ENCODE data around the gene CALN1. TPM values are rescaled to one million over a fixed set of nuclear protein-coding genes. Genes with fewer than 3 reads are reported as not detected.

Gene CALN1
- polyA plus RNA-seq, 3 donors: under 0.01 TPM; not detected in 2

DNA sequence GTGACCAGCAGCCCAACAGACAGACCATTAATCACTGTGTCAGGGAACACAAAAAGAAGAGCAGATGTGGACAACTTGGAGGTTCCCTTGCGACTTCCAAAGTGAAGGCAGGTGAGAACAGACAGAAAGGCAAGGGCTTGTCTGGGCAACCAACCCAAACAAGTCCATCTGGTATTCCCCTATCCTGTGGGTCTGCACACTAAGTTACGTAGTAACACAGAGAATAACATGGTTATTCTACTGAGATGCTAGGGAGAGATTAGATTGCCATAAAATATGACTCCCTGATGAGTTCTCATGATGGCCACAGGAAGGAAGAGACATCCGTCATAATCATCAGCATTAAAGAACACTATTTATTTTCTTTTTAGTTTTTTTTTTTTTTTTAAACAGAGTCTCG, 252.2 kb downstream of the CALN1 start:
- peaks cover 10 to 26% (median 18%) of the 10 kb centered on the region in 7 donors for H3K9me3 Mint-ChIP-seq
- no peak overlapping the region for H3K4me2 ChIP-seq (replicated peaks; ENCODE audit: extremely low read depth, low read length, poor library complexity, severe bottlenecking)
- no peaks in the 10 kb centered on the region for H3K27me3 ChIP-seq (ENCODE audit: control insufficient read depth in 2 of 2, insufficient read depth in 2 of 2, low read length in 2 of 2)
- H3K9ac ChIP-seq (ENCODE audit: insufficient read depth, low read length, poor library complexity, severe bottlenecking): no peak overlapping the region
- H2AFZ ChIP-seq (ENCODE audit: insufficient read depth, low read depth, low read length, poor library complexity, severe bottlenecking): no peak overlapping the region
- peaks cover 24 to 26% of the 10 kb centered on the region in 2 donors for H3K9me3 ChIP-seq (replicated peaks in 1 of 2; ENCODE audit: control insufficient read depth in 1 of 2, insufficient read depth in 1 of 2, low read length in 2 of 2)
- no peak for DNase-seq
- TF ChIP-seq, protein P1, sequence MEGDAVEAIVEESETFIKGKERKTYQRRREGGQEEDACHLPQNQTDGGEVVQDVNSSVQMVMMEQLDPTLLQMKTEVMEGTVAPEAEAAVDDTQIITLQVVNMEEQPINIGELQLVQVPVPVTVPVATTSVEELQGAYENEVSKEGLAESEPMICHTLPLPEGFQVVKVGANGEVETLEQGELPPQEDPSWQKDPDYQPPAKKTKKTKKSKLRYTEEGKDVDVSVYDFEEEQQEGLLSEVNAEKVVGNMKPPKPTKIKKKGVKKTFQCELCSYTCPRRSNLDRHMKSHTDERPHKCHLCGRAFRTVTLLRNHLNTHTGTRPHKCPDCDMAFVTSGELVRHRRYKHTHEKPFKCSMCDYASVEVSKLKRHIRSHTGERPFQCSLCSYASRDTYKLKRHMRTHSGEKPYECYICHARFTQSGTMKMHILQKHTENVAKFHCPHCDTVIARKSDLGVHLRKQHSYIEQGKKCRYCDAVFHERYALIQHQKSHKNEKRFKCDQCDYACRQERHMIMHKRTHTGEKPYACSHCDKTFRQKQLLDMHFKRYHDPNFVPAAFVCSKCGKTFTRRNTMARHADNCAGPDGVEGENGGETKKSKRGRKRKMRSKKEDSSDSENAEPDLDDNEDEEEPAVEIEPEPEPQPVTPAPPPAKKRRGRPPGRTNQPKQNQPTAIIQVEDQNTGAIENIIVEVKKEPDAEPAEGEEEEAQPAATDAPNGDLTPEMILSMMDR (IDR thresholded peaks at IDR 0.05): no peak
- intact Hi-C loops (cut with micrococcal nuclease): no loop called here
- 100% methylated on average over 1 of the region's 4 CpGs for WGBS (ENCODE audit: insufficient coverage)
- H3K4me1 ChIP-seq (ENCODE audit: control insufficient read depth in 1 of 2, insufficient read depth in 2 of 2, low read length in 2 of 2): no peaks in the 10 kb centered on the region
- H3K36me3 ChIP-seq (replicated peaks in 1 of 2; ENCODE audit: control insufficient read depth in 1 of 2, insufficient read depth in 2 of 2, low read length in 2 of 2): no peaks in the 10 kb centered on the region
- peaks cover 0 to 6% (median 2%) of the 10 kb centered on the region in 3 donors for H3K27me3 Mint-ChIP-seq (ENCODE audit: low read depth in 3 of 3)
- H3K27ac Mint-ChIP-seq: no peak overlapping the region
- H3K79me2 ChIP-seq (ENCODE audit: insufficient read depth, low read length): no peaks in the 10 kb centered on the region
- H3K27ac ChIP-seq (ENCODE audit: low read depth in 1 of 2, low read length in 2 of 2): no peak overlapping the region
- H4K20me1 ChIP-seq (ENCODE audit: insufficient read depth, low read length): no peaks in the 10 kb centered on the region
- no peaks in the 10 kb centered on the region for H3K4me1 Mint-ChIP-seq
- no peaks in the 10 kb centered on the region for H3K36me3 Mint-ChIP-seq
- H3K4me3 ChIP-seq (replicated peaks in 1 of 3; ENCODE audit: low read depth in 2 of 3, low read length in 3 of 3): no peak overlapping the region
- no peak overlapping the region for H3K4me3 Mint-ChIP-seq

GRCh38 chr7:72156671-72157070, 255.5 kb downstream of the CALN1 start:
- Histone ChIP-seq H3K79me2 (ENCODE audit: insufficient read depth, low read length) (no peaks in the 10 kb centered on the region), H3K4me3 (replicated peaks in 1 of 3; ENCODE audit: low read depth in 2 of 3, low read length in 3 of 3) (no peak overlapping the region), H3K27ac (ENCODE audit: low read depth in 1 of 2, low read length in 2 of 2) (no peak overlapping the region), H3K4me2 (replicated peaks; ENCODE audit: extremely low read depth, low read length, poor library complexity, severe bottlenecking) (no peak overlapping the region), H3K4me1 (ENCODE audit: control insufficient read depth in 1 of 2, insufficient read depth in 2 of 2, low read length in 2 of 2) (no peaks in the 10 kb centered on the region), H3K9ac (ENCODE audit: insufficient read depth, low read length, poor library complexity, severe bottlenecking) (no peak overlapping the region), H3K36me3 (replicated peaks in 1 of 2; ENCODE audit: control insufficient read depth in 1 of 2, insufficient read depth in 2 of 2, low read length in 2 of 2) (no peaks in the 10 kb centered on the region), H2AFZ (ENCODE audit: insufficient read depth, low read depth, low read length, poor library complexity, severe bottlenecking) (no peak overlapping the region), H3K9me3 (replicated peaks in 1 of 2; ENCODE audit: control insufficient read depth in 1 of 2, insufficient read depth in 1 of 2, low read length in 2 of 2) (peaks cover 0 to 8% of the 10 kb centered on the region in 2 donors), H4K20me1 (ENCODE audit: insufficient read depth, low read length) (no peaks in the 10 kb centered on the region), H3K27me3 (ENCODE audit: control insufficient read depth in 2 of 2, insufficient read depth in 2 of 2, low read length in 2 of 2) (no peaks in the 10 kb centered on the region)
- Mint-ChIP-seq H3K36me3 (no peaks in the 10 kb centered on the region), H3K4me3 (no peak overlapping the region), H3K27me3 (ENCODE audit: low read depth in 3 of 3) (peaks cover 0 to 5% (median 0%) of the 10 kb centered on the region in 3 donors), H3K9me3 (peaks cover 1 to 9% (median 2%) of the 10 kb centered on the region in 7 donors), H3K27ac (no peak overlapping the region), H3K4me1 (no peaks in the 10 kb centered on the region)
- no CpG with 5 or more reads among the region's 3 CpGs for WGBS (ENCODE audit: insufficient coverage)
- intact Hi-C loops (cut with micrococcal nuclease): no loop called here
- TF ChIP-seq, protein P1 (IDR thresholded peaks at IDR 0.05): no peak
- no peak for DNase-seq

All from CD14-positive monocyte (primary cell).